NCI-H1694 (cell line): ENCODE data around the gene CD99.
"Not testable (repeated sequence)": the region's sequence is repeated elsewhere in the genome, so short reads cannot be mapped to it uniquely, and the experiment has no call there.

ENCODE experiments used
- DNase-seq: peaks from one replicate; lab custom pipeline; 2025; lab: John Stamatoyannopoulos, UW

Gene CD99

GRCh38 chrX:2675657-2676200, 15.4 kb upstream of the CD99 start:
- not testable (repeated sequence) for DNase-seq

- DNase-seq: no peak
These were observed 14.1 kb upstream of the CD99 start for GRCh38 chrX:2676794-2677675.

GRCh38 chrX:2677764-2678163, 13.3 kb upstream of the CD99 start:
- no peak for DNase-seq

GRCh38 chrX:2678583-2678982, 12.5 kb upstream of the CD99 start:
- no peak for DNase-seq

- DNase-seq: no peak
These were observed 11.3 kb upstream of the CD99 start for GRCh38 chrX:2679534-2680485.

GRCh38 chrX:2680486-2681348, 10.4 kb upstream of the CD99 start:
- no peak for DNase-seq

- no peak for DNase-seq
These were observed 8.4 kb upstream of the CD99 start for GRCh38 chrX:2682565-2683177.

GRCh38 chrX:2684256-2684655, 6.8 kb upstream of the CD99 start:
- no peak for DNase-seq

GRCh38 chrX:2685886-2686285, 5.2 kb upstream of the CD99 start:
- no peak for DNase-seq

- DNase-seq: no peak
These were observed 1.1 kb upstream of the CD99 start for GRCh38 chrX:2689773-2690666.

GRCh38 chrX:2691543-2692220, 587 bp downstream of the CD99 start:
- DNase-seq: no peak

GRCh38 chrX:2692221-2693112, 1.4 kb downstream of the CD99 start:
- DNase-seq: no peak

- no peak for DNase-seq
These were observed 2.3 kb downstream of the CD99 start for GRCh38 chrX:2693113-2694002.

- no peak for DNase-seq
These were observed 3.8 kb downstream of the CD99 start for GRCh38 chrX:2694914-2695267.

- no peak for DNase-seq
These were observed 5.7 kb downstream of the CD99 start for GRCh38 chrX:2696698-2697215.

- DNase-seq: no peak
These were observed 6.2 kb downstream of the CD99 start for GRCh38 chrX:2697306-2697705.

- no peak for DNase-seq
These were observed 6.7 kb downstream of the CD99 start for GRCh38 chrX:2697741-2698299.
